ENCODE data around the gene PLA2G1B.

DNA sequence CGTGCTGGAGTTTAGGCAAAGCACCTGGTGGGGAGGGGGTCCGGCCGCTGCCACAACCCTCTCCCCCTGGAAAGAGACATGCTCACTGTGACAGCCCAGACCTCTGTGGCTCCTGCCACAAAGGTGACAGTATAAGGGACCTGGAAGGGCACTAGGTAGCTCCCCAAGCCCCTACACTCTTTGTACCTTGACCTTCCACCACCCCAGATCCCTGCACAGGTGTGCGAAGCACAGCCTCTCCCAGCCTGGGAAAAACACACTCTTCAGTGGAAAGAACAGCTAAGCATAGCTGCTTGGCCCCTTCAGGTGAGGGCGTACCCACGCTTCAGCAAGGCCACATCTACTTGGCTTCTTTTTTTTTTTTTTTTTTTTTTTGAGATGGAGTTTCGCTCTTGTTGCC is 4.9 kb upstream of the PLA2G1B start:
- TF ChIP-seq, protein P1, sequence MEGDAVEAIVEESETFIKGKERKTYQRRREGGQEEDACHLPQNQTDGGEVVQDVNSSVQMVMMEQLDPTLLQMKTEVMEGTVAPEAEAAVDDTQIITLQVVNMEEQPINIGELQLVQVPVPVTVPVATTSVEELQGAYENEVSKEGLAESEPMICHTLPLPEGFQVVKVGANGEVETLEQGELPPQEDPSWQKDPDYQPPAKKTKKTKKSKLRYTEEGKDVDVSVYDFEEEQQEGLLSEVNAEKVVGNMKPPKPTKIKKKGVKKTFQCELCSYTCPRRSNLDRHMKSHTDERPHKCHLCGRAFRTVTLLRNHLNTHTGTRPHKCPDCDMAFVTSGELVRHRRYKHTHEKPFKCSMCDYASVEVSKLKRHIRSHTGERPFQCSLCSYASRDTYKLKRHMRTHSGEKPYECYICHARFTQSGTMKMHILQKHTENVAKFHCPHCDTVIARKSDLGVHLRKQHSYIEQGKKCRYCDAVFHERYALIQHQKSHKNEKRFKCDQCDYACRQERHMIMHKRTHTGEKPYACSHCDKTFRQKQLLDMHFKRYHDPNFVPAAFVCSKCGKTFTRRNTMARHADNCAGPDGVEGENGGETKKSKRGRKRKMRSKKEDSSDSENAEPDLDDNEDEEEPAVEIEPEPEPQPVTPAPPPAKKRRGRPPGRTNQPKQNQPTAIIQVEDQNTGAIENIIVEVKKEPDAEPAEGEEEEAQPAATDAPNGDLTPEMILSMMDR (IDR thresholded peaks at IDR 0.05 in 8 of 11, conservative IDR thresholded peaks at IDR 0.05 in 3 of 11), result no peak
- TF ChIP-seq POLR2A (IDR thresholded peaks at IDR 0.05), result no peak
